GM19328 (cell line): ENCODE results near the gene WFDC10A.
"Not testable (repeated sequence)": the region's sequence is repeated elsewhere in the genome, so short reads cannot be mapped to it uniquely, and the experiment has no call there.

Source experiments
- ATAC-seq: cut with Tn5 transposase; IDR thresholded peaks from one replicate; pipeline ENCODE4 v1.9.1; 2021; ENCODE audit warnings: mild to moderate bottlenecking, moderate library complexity; ENCODE audit not compliant: unreplicated experiment

The WFDC10A gene

GRCh38 chr20:45647441-45648050, 18.0 kb downstream of the WFDC10A start:
- no peak for ATAC-seq

- no peak for ATAC-seq
Observed at GRCh38 chr20:45649312-45649863, 19.8 kb downstream of the WFDC10A start.

GRCh38 chr20:45651726-45652125, 22.2 kb downstream of the WFDC10A start:
- not testable (repeated sequence) for ATAC-seq

- ATAC-seq, result not testable (repeated sequence)
Observed at GRCh38 chr20:45657038-45657437, 27.5 kb downstream of the WFDC10A start.

GRCh38 chr20:45670139-45670538, 40.6 kb downstream of the WFDC10A start, which contains the start of gene WFDC11:
Gene WFDC11 (minus strand): TSS chr20:45670239. CDS start chr20:45650600, 19,639 bp downstream.
- ATAC-seq, result no peak

- ATAC-seq, result no peak
Observed at GRCh38 chr20:45672765-45673164, 43.2 kb downstream of the WFDC10A start.

GRCh38 chr20:45679650-45680049, 50.1 kb downstream of the WFDC10A start:
- no peak for ATAC-seq
